Activated CD8-positive, alpha-beta T cell treated with anti-CD3 and anti-CD28 coated beads for 36 hours (primary cell): ENCODE results near the gene KMT2E. TPM values are rescaled to one million over a fixed set of nuclear protein-coding genes. Genes with fewer than 3 reads are reported as not detected.

Source experiments
- ATAC-seq: fragments of 200-7000 bp; cut with Tn5 transposase; one replicate; pipeline ENCODE4 v1.10.0; 2021; ENCODE audit warnings: mild to moderate bottlenecking, moderate library complexity
- CTCF ChIA-PET: fragments of 350-600 bp; sonication (Branson Sonifier 250); formaldehyde crosslinking; loops from one replicate; lab custom pipeline; 2021; ENCODE audit warnings: antibody characterized with exemption; lab: Charles Lee
- POLR2A ChIA-PET: fragments of 350-600 bp; sonication (Branson Sonifier 250); formaldehyde crosslinking; loops from one replicate; lab custom pipeline; 2021; ENCODE audit warnings: antibody characterized with exemption; lab: Charles Lee
- DNase-seq: peaks from one replicate; pipeline ENCODE4 v3.0.0-alpha.2; 2020
- H3K27ac Mint-ChIP-seq: one replicate; pipeline ENCODE4 v1.8.0; 2021; ENCODE audit warnings: mild to moderate bottlenecking, mixed read lengths
- H3K27me3 Mint-ChIP-seq: one replicate; pipeline ENCODE4 v1.8.0; 2021; ENCODE audit warnings: mixed read lengths
- H3K36me3 Mint-ChIP-seq: one replicate; pipeline ENCODE4 v1.8.0; 2021; ENCODE audit warnings: low read depth, mixed read lengths
- H3K4me1 Mint-ChIP-seq: one replicate; pipeline ENCODE4 v1.8.0; 2021; ENCODE audit warnings: low read depth, mixed read lengths
- H3K4me3 Mint-ChIP-seq: one replicate; pipeline ENCODE4 v1.8.0; 2021; ENCODE audit warnings: mild to moderate bottlenecking, moderate library complexity, mixed read lengths
- H3K9me3 Mint-ChIP-seq: one replicate; pipeline ENCODE4 v1.8.0; 2021; ENCODE audit warnings: mixed read lengths
- CTCF ChIP-seq: fragments of 200-600 bp; IDR thresholded peaks from one replicate; pipeline ENCODE4 v1.8.0; 2022; ENCODE audit warnings: antibody characterized with exemption, mild to moderate bottlenecking
- intact Hi-C: fragments of 100-400 bp; cut with micrococcal nuclease; formaldehyde crosslinking; loops from one replicate; pipeline ENCODE4 v1.10.0; 2022
- total RNA-seq, 2 experiments: library from RNA; stranded (reverse); gene quantifications; one replicate each; pipeline ENCODE4 v1.2.3, GENCODE V29; 2021

KMT2E gene
- total RNA-seq, 2 experiments from 2014 or later, result 94.7 to 98.4 TPM

- Mint-ChIP-seq H3K36me3 (peaks cover 69% of the 10 kb centered on the region), H3K4me1 (peaks cover 61% of the 10 kb centered on the region), H3K9me3 (no peaks in the 10 kb centered on the region), H3K27ac (peak overlapping the region; percentile 1), H3K4me3 (no peak overlapping the region), H3K27me3 (no peaks in the 10 kb centered on the region)
- CTCF ChIA-PET, result interaction anchor here (0.7 to 2.0 kb wide), 4 partner anchors 24 to 133 kb away, joined by 3 to 6 read pairs (median 4); no protein-coding TSS in a partner anchor
- DNase-seq (no peak), ATAC-seq (no peak)
- POLR2A ChIA-PET, result interaction anchor here (0.6 kb wide), 1 partner anchor 62 kb away, joined by 3 read pairs; no protein-coding TSS in a partner anchor
- intact Hi-C loops, result no loop called here
- no peak for TF ChIP-seq CTCF
Measured at GRCh38 chr7:105055084-105055483, 41.1 kb downstream of the KMT2E start.

- ChIA-PET CTCF (interaction anchor here (1.0 to 2.0 kb wide), 2 partner anchors 36 to 74 kb away, joined by 4 to 6 read pairs; no protein-coding TSS in a partner anchor), POLR2A (interaction anchor here (0.6 kb wide), 1 partner anchor 63 kb away, joined by 3 read pairs; no protein-coding TSS in a partner anchor)
- ATAC-seq (no peak), DNase-seq (no peak)
- TF ChIP-seq CTCF, result no peak
- peaks cover 69% of the 10 kb centered on the region for H3K36me3 Mint-ChIP-seq
- no peak overlapping the region for H3K4me3 Mint-ChIP-seq
- H3K4me1 Mint-ChIP-seq, result peaks cover 60% of the 10 kb centered on the region
- H3K27ac Mint-ChIP-seq, result peak overlapping the region; percentile 1
- H3K9me3 Mint-ChIP-seq, result no peaks in the 10 kb centered on the region
- H3K27me3 Mint-ChIP-seq, result no peaks in the 10 kb centered on the region
- intact Hi-C loops, result no loop called here
Measured at GRCh38 chr7:105055621-105056020, 41.6 kb downstream of the KMT2E start.

GRCh38 chr7:105057472-105057871 lies 43.5 kb downstream of the KMT2E start:
- intact Hi-C loops, result no loop called here
- DNase-seq (no peak), ATAC-seq (no peak)
- peaks cover 61% of the 10 kb centered on the region for H3K36me3 Mint-ChIP-seq
- no peak overlapping the region for H3K4me3 Mint-ChIP-seq
- ChIA-PET POLR2A (interaction anchor here (1.0 kb wide), 1 partner anchor 14 kb away, joined by 3 read pairs; no protein-coding TSS in a partner anchor), CTCF (interaction anchor here (1.1 to 1.2 kb wide), 2 partner anchors 76 to 285 kb away, joined by 4 read pairs; no protein-coding TSS in a partner anchor)
- TF ChIP-seq CTCF, result no peak
- peaks cover 58% of the 10 kb centered on the region for H3K4me1 Mint-ChIP-seq
- no peaks in the 10 kb centered on the region for H3K27me3 Mint-ChIP-seq
- no peaks in the 10 kb centered on the region for H3K9me3 Mint-ChIP-seq
- H3K27ac Mint-ChIP-seq, result no peak overlapping the region

- CTCF ChIA-PET, result interaction anchor here (0.9 kb wide), 1 partner anchor 50 kb away, joined by 3 read pairs; no protein-coding TSS in a partner anchor
- ATAC-seq, result peak; percentile 10
- DNase-seq, result no peak
- Mint-ChIP-seq H3K4me1 (peaks cover 70% of the 10 kb centered on the region), H3K27me3 (no peaks in the 10 kb centered on the region), H3K27ac (peak overlapping the region; percentile 16), H3K9me3 (no peaks in the 10 kb centered on the region), H3K36me3 (peaks cover 56% of the 10 kb centered on the region), H3K4me3 (no peak overlapping the region)
- intact Hi-C loops, result loop anchor here (5.0 kb wide), 1 partner anchor 138 kb away; no protein-coding TSS in a partner anchor
- POLR2A ChIA-PET, result interaction anchor here (1.3 kb wide), 1 partner anchor 29 kb away, joined by 3 read pairs; no protein-coding TSS in a partner anchor
- no peak for TF ChIP-seq CTCF
Measured at GRCh38 chr7:105060437-105060836, 46.4 kb downstream of the KMT2E start.

GRCh38 chr7:105060923-105061322 lies 46.9 kb downstream of the KMT2E start:
- Mint-ChIP-seq H3K4me3 (no peak overlapping the region), H3K27ac (peak overlapping the region; percentile 29), H3K27me3 (no peaks in the 10 kb centered on the region), H3K9me3 (no peaks in the 10 kb centered on the region), H3K36me3 (peaks cover 53% of the 10 kb centered on the region), H3K4me1 (peaks cover 66% of the 10 kb centered on the region)
- CTCF ChIA-PET, result interaction anchor here (0.9 to 1.0 kb wide), 2 partner anchors 12 to 50 kb away, joined by 3 read pairs; no protein-coding TSS in a partner anchor
- ATAC-seq, result no peak
- TF ChIP-seq CTCF, result no peak
- POLR2A ChIA-PET, result interaction anchor here (1.3 kb wide), 1 partner anchor 29 kb away, joined by 3 read pairs; no protein-coding TSS in a partner anchor
- intact Hi-C loops, result loop anchor here (5.0 kb wide), 1 partner anchor 139 kb away; no protein-coding TSS in a partner anchor
- no peak for DNase-seq
